HepG2 (cell line): ENCODE results near the gene DPM1. TPM values are rescaled to one million over a fixed set of nuclear protein-coding genes. Genes with fewer than 3 reads are reported as not detected.

ENCODE experiments used
- CREB1 ChIP-seq, 2 experiments: fragments of 450-650 bp in 1 of 2; IDR thresholded peaks; 2 replicates each; pipeline ENCODE4 v1.6.1; 2016 to 2017; ENCODE audit warnings: control low read depth in 1 of 2, mild to moderate bottlenecking in 1 of 2, missing compliant biosample characterization in 1 of 2, missing genetic modification characterization in 1 of 2
- HCFC1 ChIP-seq: fragments of 150-350 bp; IDR thresholded peaks from 2 replicates; pipeline ENCODE4 v1.6.1; 2014; ENCODE audit warnings: low read depth, low read length
- KLF16 ChIP-seq, 2 experiments: sonication (generic) in 1 of 2; formaldehyde crosslinking in 1 of 2; IDR thresholded peaks; 2 replicates each; pipeline versions ENCODE4 v1.6.1 to v1.8.0; 2016 to 2023; ENCODE audit warnings: missing genetic modification reagents in 2 of 2, missing compliant biosample characterization in 1 of 2
- POGZ ChIP-seq: sonication (generic); formaldehyde crosslinking; IDR thresholded peaks from 2 replicates; pipeline ENCODE4 v1.4.0; 2020; ENCODE audit warnings: mild to moderate bottlenecking, missing genetic modification reagents
- RARA ChIP-seq: IDR thresholded peaks from 2 replicates; pipeline ENCODE4 v1.6.1; 2016; ENCODE audit warnings: missing genetic modification reagents, missing compliant biosample characterization
- SALL1 ChIP-seq: sonication (generic); formaldehyde crosslinking; IDR thresholded peaks from 2 replicates; pipeline ENCODE4 v1.8.0; 2022; ENCODE audit warnings: mild to moderate bottlenecking, missing genetic modification reagents
- SNRNP70 ChIP-seq: fragments of 200-400 bp; formaldehyde crosslinking; IDR thresholded peaks from 2 replicates; pipeline ENCODE4 v1.6.1; 2017; ENCODE audit warnings: mild to moderate bottlenecking, low read depth, low read length, moderate library complexity
- SOX6 ChIP-seq, 2 experiments: fragments of 450-650 bp in 1 of 2; sonication (generic) in 1 of 2; formaldehyde crosslinking in 1 of 2; IDR thresholded peaks; 2 replicates each; pipeline versions ENCODE4 v1.4.0 to v1.6.1; 2017 to 2020; ENCODE audit warnings: antibody characterized with exemption in 1 of 2, mild to moderate bottlenecking in 1 of 2, missing genetic modification reagents in 1 of 2
- TARDBP ChIP-seq: sonication (generic); formaldehyde crosslinking; IDR thresholded peaks from 2 replicates; pipeline ENCODE4 v1.8.0; 2022; ENCODE audit warnings: mild to moderate bottlenecking, missing genetic modification reagents
- THAP11 ChIP-seq: IDR thresholded peaks from 2 replicates; pipeline ENCODE4 v1.6.1; 2016; ENCODE audit warnings: missing biosample characterization, missing genetic modification reagents
- ZBTB1 ChIP-seq: sonication (generic); formaldehyde crosslinking; IDR thresholded peaks from 2 replicates; pipeline ENCODE4 v1.4.0; 2020; ENCODE audit warnings: missing genetic modification reagents, borderline replicate concordance
- ZSCAN9 ChIP-seq: IDR thresholded peaks from 2 replicates; pipeline ENCODE4 v1.6.1; 2016; ENCODE audit warnings: borderline replicate concordance
- polyA plus RNA-seq, 8 experiments: library from polyadenylated mRNA; depleted of rRNA in 3 of 8; stranded (reverse) in 7 of 8; unstranded in 1 of 8; fragments of >200 nt; fragmentation: Illumina TruSeq in 4 of 8; extraction: Trizol in 4 of 8; gene quantifications; 2 replicates each; pipeline versions ENCODE4 v1.2.1 to v1.2.3, GENCODE V29; 2011 to 2016; ENCODE audit warnings: low read depth in 4 of 8, missing spikeins in 1 of 8, mixed read lengths in 1 of 8; ENCODE audit not compliant: insufficient read depth in 1 of 8
- total RNA-seq, 5 experiments: library from RNA; depleted of rRNA; stranded (reverse); fragments of >200 nt; fragmentation: Illumina TruSeq; extraction: Trizol; gene quantifications; 2 replicates each; pipeline ENCODE4 v1.2.3, GENCODE V29; 2016; ENCODE audit warnings: low read depth in 1 of 5
- TF ChIP-seq, protein P1 (sequence below): sonication (generic); formaldehyde crosslinking; IDR thresholded peaks from 2 replicates; pipeline ENCODE4 v1.4.0; 2020; ENCODE audit warnings: missing genetic modification reagents
- TF ChIP-seq, protein P2 (sequence below): sonication (generic); formaldehyde crosslinking; IDR thresholded peaks from 2 replicates; pipeline ENCODE4 v1.9.0; 2021; ENCODE audit warnings: mild to moderate bottlenecking, missing genetic modification reagents
- TF ChIP-seq, protein P3 (sequence below): IDR thresholded peaks from 2 replicates; pipeline ENCODE4 v1.4.0; 2020; ENCODE audit warnings: mild to moderate bottlenecking, missing genetic modification reagents

Gene DPM1
- total and polyA plus RNA-seq, 2 of the 13 experiments (the other 11 are each of a cell fraction or from before 2014, with no cell fraction given), result 83.2 to 161 TPM

DNA sequence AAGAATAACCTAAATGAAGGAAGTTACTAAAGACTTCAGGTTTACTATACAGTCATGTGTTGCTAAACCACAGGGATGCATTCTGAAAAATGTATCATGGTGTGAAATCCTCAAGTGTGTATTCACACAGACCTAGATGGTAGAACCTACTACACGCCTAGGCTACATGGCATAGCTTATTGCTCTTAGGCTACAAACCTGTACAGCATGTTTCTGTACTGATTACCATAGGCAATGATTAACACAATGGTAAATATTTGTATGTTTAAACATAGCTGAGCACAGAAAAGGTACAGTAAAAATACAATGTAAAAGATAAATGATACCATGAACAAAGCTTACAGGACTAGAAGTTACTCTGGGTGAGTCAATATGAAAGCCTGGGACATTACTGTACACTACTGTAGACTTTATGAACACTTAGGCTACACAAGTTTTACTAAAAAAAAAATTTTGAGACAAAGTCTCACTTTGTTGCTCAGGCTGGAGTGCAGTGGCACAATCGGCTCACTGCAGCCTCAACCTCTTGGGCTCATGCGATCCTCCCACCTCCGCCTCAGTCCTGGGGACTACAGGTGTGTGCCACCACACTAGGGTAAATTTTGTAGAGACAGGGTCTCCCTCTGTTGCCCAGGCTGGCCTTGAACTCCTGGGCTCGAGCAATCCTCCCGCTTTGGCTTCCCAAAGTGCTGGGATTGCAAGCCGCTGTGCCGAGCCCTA is 63.1 kb downstream of the DPM1 start (continued):
- TF ChIP-seq SOX6 (IDR thresholded peaks at IDR 0.05) (no peak), SOX6 (CRISPR knock-in tag; IDR thresholded peaks at IDR 0.05) (peak; percentile 86; the same call in 1 of the 2 replicates), POGZ (CRISPR knock-in tag) (peak; percentile 57; the same call in 1 of the 2 replicates), ZSCAN9 (peak; percentile 70; the same call in 1 of the 2 replicates), KLF16 (CRISPR knock-in tag; IDR thresholded peaks at IDR 0.05) (0 out of 4 replicates have a peak, but pooled peaks of 1 of the 2 experiments have one; percentile 26), TARDBP (CRISPR knock-in tag) (0 out of 2 replicates have a peak, but pooled peaks have one; percentile 15), SALL1 (CRISPR knock-in tag) (peak; percentile 47; the same call in 1 of the 2 replicates), SNRNP70 (no peak), THAP11 (CRISPR knock-in tag) (peak; percentile 54; the same call in 1 of the 2 replicates), HCFC1 (no peak), CREB1 (IDR thresholded peaks at IDR 0.05) (no peak), CREB1 (CRISPR knock-in tag; IDR thresholded peaks at IDR 0.05) (peak; percentile 57), RARA (peak; percentile 15; the same call in 1 of the 2 replicates), ZBTB1 (CRISPR knock-in tag) (no peak)
- TF ChIP-seq, protein P1, sequence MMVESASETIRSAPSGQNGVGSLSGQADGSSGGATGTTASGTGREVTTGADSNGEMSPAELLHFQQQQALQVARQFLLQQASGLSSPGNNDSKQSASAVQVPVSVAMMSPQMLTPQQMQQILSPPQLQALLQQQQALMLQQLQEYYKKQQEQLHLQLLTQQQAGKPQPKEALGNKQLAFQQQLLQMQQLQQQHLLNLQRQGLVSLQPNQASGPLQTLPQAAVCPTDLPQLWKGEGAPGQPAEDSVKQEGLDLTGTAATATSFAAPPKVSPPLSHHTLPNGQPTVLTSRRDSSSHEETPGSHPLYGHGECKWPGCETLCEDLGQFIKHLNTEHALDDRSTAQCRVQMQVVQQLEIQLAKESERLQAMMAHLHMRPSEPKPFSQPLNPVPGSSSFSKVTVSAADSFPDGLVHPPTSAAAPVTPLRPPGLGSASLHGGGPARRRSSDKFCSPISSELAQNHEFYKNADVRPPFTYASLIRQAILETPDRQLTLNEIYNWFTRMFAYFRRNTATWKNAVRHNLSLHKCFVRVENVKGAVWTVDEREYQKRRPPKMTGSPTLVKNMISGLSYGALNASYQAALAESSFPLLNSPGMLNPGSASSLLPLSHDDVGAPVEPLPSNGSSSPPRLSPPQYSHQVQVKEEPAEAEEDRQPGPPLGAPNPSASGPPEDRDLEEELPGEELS (CRISPR knock-in tag), result peak; percentile 66; the same call in 1 of the 2 replicates
- TF ChIP-seq, protein P2, sequence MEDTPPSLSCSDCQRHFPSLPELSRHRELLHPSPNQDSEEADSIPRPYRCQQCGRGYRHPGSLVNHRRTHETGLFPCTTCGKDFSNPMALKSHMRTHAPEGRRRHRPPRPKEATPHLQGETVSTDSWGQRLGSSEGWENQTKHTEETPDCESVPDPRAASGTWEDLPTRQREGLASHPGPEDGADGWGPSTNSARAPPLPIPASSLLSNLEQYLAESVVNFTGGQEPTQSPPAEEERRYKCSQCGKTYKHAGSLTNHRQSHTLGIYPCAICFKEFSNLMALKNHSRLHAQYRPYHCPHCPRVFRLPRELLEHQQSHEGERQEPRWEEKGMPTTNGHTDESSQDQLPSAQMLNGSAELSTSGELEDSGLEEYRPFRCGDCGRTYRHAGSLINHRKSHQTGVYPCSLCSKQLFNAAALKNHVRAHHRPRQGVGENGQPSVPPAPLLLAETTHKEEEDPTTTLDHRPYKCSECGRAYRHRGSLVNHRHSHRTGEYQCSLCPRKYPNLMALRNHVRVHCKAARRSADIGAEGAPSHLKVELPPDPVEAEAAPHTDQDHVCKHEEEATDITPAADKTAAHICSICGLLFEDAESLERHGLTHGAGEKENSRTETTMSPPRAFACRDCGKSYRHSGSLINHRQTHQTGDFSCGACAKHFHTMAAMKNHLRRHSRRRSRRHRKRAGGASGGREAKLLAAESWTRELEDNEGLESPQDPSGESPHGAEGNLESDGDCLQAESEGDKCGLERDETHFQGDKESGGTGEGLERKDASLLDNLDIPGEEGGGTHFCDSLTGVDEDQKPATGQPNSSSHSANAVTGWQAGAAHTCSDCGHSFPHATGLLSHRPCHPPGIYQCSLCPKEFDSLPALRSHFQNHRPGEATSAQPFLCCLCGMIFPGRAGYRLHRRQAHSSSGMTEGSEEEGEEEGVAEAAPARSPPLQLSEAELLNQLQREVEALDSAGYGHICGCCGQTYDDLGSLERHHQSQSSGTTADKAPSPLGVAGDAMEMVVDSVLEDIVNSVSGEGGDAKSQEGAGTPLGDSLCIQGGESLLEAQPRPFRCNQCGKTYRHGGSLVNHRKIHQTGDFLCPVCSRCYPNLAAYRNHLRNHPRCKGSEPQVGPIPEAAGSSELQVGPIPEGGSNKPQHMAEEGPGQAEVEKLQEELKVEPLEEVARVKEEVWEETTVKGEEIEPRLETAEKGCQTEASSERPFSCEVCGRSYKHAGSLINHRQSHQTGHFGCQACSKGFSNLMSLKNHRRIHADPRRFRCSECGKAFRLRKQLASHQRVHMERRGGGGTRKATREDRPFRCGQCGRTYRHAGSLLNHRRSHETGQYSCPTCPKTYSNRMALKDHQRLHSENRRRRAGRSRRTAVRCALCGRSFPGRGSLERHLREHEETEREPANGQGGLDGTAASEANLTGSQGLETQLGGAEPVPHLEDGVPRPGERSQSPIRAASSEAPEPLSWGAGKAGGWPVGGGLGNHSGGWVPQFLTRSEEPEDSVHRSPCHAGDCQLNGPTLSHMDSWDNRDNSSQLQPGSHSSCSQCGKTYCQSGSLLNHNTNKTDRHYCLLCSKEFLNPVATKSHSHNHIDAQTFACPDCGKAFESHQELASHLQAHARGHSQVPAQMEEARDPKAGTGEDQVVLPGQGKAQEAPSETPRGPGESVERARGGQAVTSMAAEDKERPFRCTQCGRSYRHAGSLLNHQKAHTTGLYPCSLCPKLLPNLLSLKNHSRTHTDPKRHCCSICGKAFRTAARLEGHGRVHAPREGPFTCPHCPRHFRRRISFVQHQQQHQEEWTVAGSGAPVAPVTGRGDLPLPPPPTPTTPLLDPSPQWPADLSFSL, result 0 out of 2 replicates have a peak, but pooled peaks have one; percentile 41
- TF ChIP-seq, protein P3, sequence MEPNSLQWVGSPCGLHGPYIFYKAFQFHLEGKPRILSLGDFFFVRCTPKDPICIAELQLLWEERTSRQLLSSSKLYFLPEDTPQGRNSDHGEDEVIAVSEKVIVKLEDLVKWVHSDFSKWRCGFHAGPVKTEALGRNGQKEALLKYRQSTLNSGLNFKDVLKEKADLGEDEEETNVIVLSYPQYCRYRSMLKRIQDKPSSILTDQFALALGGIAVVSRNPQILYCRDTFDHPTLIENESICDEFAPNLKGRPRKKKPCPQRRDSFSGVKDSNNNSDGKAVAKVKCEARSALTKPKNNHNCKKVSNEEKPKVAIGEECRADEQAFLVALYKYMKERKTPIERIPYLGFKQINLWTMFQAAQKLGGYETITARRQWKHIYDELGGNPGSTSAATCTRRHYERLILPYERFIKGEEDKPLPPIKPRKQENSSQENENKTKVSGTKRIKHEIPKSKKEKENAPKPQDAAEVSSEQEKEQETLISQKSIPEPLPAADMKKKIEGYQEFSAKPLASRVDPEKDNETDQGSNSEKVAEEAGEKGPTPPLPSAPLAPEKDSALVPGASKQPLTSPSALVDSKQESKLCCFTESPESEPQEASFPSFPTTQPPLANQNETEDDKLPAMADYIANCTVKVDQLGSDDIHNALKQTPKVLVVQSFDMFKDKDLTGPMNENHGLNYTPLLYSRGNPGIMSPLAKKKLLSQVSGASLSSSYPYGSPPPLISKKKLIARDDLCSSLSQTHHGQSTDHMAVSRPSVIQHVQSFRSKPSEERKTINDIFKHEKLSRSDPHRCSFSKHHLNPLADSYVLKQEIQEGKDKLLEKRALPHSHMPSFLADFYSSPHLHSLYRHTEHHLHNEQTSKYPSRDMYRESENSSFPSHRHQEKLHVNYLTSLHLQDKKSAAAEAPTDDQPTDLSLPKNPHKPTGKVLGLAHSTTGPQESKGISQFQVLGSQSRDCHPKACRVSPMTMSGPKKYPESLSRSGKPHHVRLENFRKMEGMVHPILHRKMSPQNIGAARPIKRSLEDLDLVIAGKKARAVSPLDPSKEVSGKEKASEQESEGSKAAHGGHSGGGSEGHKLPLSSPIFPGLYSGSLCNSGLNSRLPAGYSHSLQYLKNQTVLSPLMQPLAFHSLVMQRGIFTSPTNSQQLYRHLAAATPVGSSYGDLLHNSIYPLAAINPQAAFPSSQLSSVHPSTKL, result peak; percentile 73
